DND-41 (cell line): ENCODE measurements around the gene TEX38.

Experiments used
- ATAC-seq: fragments of 200-7000 bp; cut with Tn5 transposase; 3 replicates; pipeline ENCODE4 v1.9.1; 2021; ENCODE audit warnings: low read depth; ENCODE audit not compliant: insufficient read depth
- DNase-seq: peaks from one replicate; pipeline ENCODE4 v3.0.0-alpha.2; 2020
- H2AFZ ChIP-seq: 2 replicates; pipeline ENCODE4 v1.6.0; 2012; ENCODE audit warnings: low read depth, low read length
- H3K27ac ChIP-seq: 2 replicates; pipeline ENCODE4 v1.5.1; 2012; ENCODE audit warnings: low read length, inconsistent platforms
- H3K27me3 ChIP-seq: fragments of 200-600 bp; sonication (generic); 2 replicates; pipeline ENCODE4 v1.6.0; 2012; ENCODE audit warnings: low read length, mild to moderate bottlenecking, inconsistent platforms; ENCODE audit not compliant: insufficient read depth, poor library complexity
- H3K36me3 ChIP-seq: 2 replicates; pipeline ENCODE4 v1.5.1; 2012; ENCODE audit warnings: low read length, inconsistent platforms; ENCODE audit not compliant: insufficient read depth
- H3K4me1 ChIP-seq: 2 replicates; pipeline ENCODE4 v1.5.1; 2012; ENCODE audit warnings: mild to moderate bottlenecking, low read length; ENCODE audit not compliant: insufficient read depth
- H3K4me2 ChIP-seq: 2 replicates; pipeline ENCODE4 v1.6.0; 2012; ENCODE audit warnings: mild to moderate bottlenecking, moderate library complexity, low read length, inconsistent platforms; ENCODE audit not compliant: insufficient read depth
- H3K4me3 ChIP-seq, 2 experiments: fragments of 200-600 bp in 1 of 2; shearing (Covaris generic) in 1 of 2; 2 replicates each; pipeline ENCODE4 v1.5.1; 2012 to 2016; ENCODE audit warnings: inconsistent platforms in 2 of 2, low read length in 2 of 2, mild to moderate bottlenecking in 2 of 2, low read depth in 1 of 2, moderate library complexity in 1 of 2
- H3K79me2 ChIP-seq: 2 replicates; pipeline ENCODE4 v1.6.0; 2012; ENCODE audit warnings: low read length, inconsistent platforms; ENCODE audit not compliant: insufficient read depth
- H3K9ac ChIP-seq: 2 replicates; pipeline ENCODE4 v1.6.0; 2012; ENCODE audit warnings: low read depth, mild to moderate bottlenecking, inconsistent platforms, low read length, moderate library complexity
- H3K9me3 ChIP-seq: 2 replicates; pipeline ENCODE4 v1.5.1; 2012; ENCODE audit warnings: low read length, moderate library complexity, mild to moderate bottlenecking, inconsistent platforms; ENCODE audit not compliant: insufficient read depth, severe bottlenecking
- H4K20me1 ChIP-seq: 2 replicates; pipeline ENCODE4 v1.6.0; 2012; ENCODE audit warnings: low read length; ENCODE audit not compliant: insufficient read depth
- EZH2 ChIP-seq: IDR thresholded peaks from 3 replicates; pipeline ENCODE4 v1.6.1; 2012; ENCODE audit warnings: borderline replicate concordance, low read depth, mild to moderate bottlenecking, moderate library complexity, low read length, inconsistent platforms; ENCODE audit not compliant: severe bottlenecking
- TF ChIP-seq, protein P1 (sequence below): IDR thresholded peaks from 2 replicates; pipeline ENCODE4 v1.5.1; 2012; ENCODE audit warnings: borderline replicate concordance, low read length, moderate library complexity, mild to moderate bottlenecking; ENCODE audit not compliant: poor library complexity, severe bottlenecking; ENCODE audit errors: extremely low read depth

TEX38 gene

DNA sequence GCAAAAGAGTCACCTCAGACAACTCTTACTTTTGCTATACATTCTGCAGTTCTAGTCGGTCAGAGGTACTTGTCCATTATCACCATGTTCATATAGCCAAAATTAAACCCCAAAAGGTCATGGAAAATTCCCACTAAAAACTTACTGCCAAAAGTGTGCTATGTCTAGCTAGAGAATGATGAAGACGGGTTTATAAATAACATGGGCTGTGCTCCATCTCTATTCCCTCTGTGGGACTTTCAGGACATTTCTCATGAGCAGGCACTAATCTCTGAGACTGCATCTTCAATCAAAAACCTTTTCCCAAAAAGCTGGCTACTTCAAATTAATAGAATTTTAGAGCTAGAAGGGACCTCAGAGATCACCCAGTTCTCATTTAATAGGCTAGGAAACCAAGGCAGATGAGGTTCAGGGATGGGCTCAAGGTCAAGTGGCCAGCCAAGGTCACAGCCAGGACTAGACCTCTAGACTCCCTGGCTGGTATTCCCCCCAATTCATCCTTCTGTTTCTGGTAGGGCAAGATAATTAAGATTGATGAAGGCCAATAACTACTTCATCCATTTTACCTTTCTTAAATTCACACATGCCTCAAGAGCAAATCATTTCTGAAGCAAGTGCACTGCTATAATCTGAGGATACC is 34.1 kb upstream of the TEX38 start:
- DNase-seq, result no peak
- no peak overlapping the region for H3K4me2 ChIP-seq
- H3K27me3 ChIP-seq, result no peaks in the 10 kb centered on the region
- H4K20me1 ChIP-seq, result no peaks in the 10 kb centered on the region
- no peaks in the 10 kb centered on the region for H3K79me2 ChIP-seq
- H2AFZ ChIP-seq, result no peak overlapping the region
- no peak overlapping the region for H3K9ac ChIP-seq
- TF ChIP-seq, protein P1, sequence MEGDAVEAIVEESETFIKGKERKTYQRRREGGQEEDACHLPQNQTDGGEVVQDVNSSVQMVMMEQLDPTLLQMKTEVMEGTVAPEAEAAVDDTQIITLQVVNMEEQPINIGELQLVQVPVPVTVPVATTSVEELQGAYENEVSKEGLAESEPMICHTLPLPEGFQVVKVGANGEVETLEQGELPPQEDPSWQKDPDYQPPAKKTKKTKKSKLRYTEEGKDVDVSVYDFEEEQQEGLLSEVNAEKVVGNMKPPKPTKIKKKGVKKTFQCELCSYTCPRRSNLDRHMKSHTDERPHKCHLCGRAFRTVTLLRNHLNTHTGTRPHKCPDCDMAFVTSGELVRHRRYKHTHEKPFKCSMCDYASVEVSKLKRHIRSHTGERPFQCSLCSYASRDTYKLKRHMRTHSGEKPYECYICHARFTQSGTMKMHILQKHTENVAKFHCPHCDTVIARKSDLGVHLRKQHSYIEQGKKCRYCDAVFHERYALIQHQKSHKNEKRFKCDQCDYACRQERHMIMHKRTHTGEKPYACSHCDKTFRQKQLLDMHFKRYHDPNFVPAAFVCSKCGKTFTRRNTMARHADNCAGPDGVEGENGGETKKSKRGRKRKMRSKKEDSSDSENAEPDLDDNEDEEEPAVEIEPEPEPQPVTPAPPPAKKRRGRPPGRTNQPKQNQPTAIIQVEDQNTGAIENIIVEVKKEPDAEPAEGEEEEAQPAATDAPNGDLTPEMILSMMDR, result no peak
- no peak for TF ChIP-seq EZH2
- H3K27ac ChIP-seq, result no peak overlapping the region
- no peaks in the 10 kb centered on the region for H3K9me3 ChIP-seq
- no peak overlapping the region for H3K4me3 ChIP-seq
- H3K36me3 ChIP-seq, result peaks cover 18% of the 10 kb centered on the region; the same call in 1 of the 2 replicates
- no peak for ATAC-seq
- H3K4me1 ChIP-seq, result no peaks in the 10 kb centered on the region

GRCh38 chr1:46638921-46639320 is 32.7 kb upstream of the TEX38 start:
- ATAC-seq, result no peak
- Histone ChIP-seq H3K27ac (no peak overlapping the region), H3K9me3 (no peaks in the 10 kb centered on the region), H3K9ac (no peak overlapping the region), H3K79me2 (no peaks in the 10 kb centered on the region), H3K36me3 (peaks cover 18% of the 10 kb centered on the region; the same call in 1 of the 2 replicates), H3K27me3 (no peaks in the 10 kb centered on the region), H2AFZ (no peak overlapping the region), H3K4me1 (no peaks in the 10 kb centered on the region), H4K20me1 (no peaks in the 10 kb centered on the region), H3K4me2 (no peak overlapping the region), H3K4me3 (no peak overlapping the region)
- no peak for DNase-seq
- TF ChIP-seq EZH2, result no peak
- TF ChIP-seq, protein P1, result no peak

DNA sequence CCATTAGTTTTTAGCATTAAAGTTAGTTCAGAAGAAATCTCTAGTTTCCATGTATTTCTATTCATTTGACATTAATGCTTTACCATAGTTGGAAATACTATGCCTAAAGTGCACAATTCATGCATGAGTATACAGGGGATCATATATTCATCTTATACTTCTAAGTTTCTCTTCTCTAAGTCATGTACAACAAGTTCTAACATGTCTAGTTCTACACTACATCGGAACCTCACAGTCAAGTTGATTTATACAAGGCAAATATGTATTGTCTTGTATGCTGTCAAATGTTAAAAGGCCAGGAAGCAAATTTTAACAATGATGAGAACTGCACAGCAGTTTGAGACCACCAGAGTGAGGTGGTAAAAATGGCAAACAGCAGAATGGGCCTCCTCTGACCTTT is 32.1 kb upstream of the TEX38 start:
- H3K9me3 ChIP-seq, result no peaks in the 10 kb centered on the region
- peaks cover 18% of the 10 kb centered on the region; the same call in 1 of the 2 replicates for H3K36me3 ChIP-seq
- H3K79me2 ChIP-seq, result no peaks in the 10 kb centered on the region
- no peaks in the 10 kb centered on the region for H3K4me1 ChIP-seq
- no peak overlapping the region for H3K4me2 ChIP-seq
- ATAC-seq (no peak), DNase-seq (no peak)
- TF ChIP-seq, protein P1, result no peak
- TF ChIP-seq EZH2, result no peak
- H3K4me3 ChIP-seq, result no peak overlapping the region
- no peak overlapping the region for H2AFZ ChIP-seq
- no peaks in the 10 kb centered on the region for H3K27me3 ChIP-seq
- H3K9ac ChIP-seq, result no peak overlapping the region
- no peaks in the 10 kb centered on the region for H4K20me1 ChIP-seq
- no peak overlapping the region for H3K27ac ChIP-seq
